Adipocyte (in vitro differentiated cells): ENCODE measurements around the gene SEC14L6.
"Not testable (repeated sequence)": the region's sequence is repeated elsewhere in the genome, so short reads cannot be mapped to it uniquely, and the experiment has no call there.

ENCODE experiments used
- DNase-seq: peaks from one replicate; pipeline ENCODE4 v3.0.0-alpha.2; 2015; ENCODE audit warnings: low read depth
- H3K27me3 ChIP-seq: replicated peaks from 2 replicates; pipeline ENCODE4 v1.7.0; 2013; ENCODE audit warnings: mild to moderate bottlenecking, low read length, moderate library complexity; ENCODE audit not compliant: control insufficient read depth, insufficient read depth
- H3K36me3 ChIP-seq: 2 replicates; pipeline ENCODE4 v1.7.0; 2013; ENCODE audit warnings: low read length, mild to moderate bottlenecking, moderate library complexity; ENCODE audit not compliant: control insufficient read depth, insufficient read depth, severe bottlenecking
- H3K4me1 ChIP-seq: 2 replicates; pipeline ENCODE4 v1.7.0; 2013; ENCODE audit warnings: mild to moderate bottlenecking, low read length, moderate library complexity; ENCODE audit not compliant: control insufficient read depth, insufficient read depth
- H3K4me3 ChIP-seq: 2 replicates; pipeline ENCODE4 v1.7.0; 2013; ENCODE audit warnings: mild to moderate bottlenecking, low read length, moderate library complexity
- H3K9ac ChIP-seq: 2 replicates; pipeline ENCODE4 v1.7.0; 2013; ENCODE audit warnings: mild to moderate bottlenecking, low read length, moderate library complexity
- H3K9me3 ChIP-seq: 2 replicates; pipeline ENCODE4 v1.7.0; 2013; ENCODE audit warnings: mild to moderate bottlenecking, low read length, moderate library complexity; ENCODE audit not compliant: control insufficient read depth

SEC14L6 gene

DNA sequence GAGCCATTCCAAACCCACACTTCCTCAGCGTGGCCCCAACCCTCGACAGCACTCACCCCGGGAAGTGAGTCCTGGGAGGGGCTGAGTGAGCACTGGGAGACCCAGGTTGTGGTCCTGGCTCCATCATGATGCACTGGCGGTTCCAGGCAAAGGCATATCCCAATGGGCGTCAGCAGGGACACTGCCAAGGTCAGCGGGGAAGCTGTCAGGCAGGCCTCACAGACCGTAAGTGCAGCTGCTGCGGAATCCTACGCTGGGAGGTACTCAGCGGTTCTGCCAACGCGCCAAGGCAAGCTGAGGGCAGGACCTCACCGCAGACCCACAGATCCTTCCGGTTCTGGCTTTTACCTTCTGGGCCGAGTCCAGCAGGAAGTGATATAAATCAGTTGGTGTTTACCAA, 29.3 kb upstream of the SEC14L6 start:
- peaks cover 54% of the 10 kb centered on the region for H3K36me3 ChIP-seq
- H3K4me1 ChIP-seq, result peaks cover 7% of the 10 kb centered on the region
- H3K9me3 ChIP-seq, result no peaks in the 10 kb centered on the region
- DNase-seq, result no peak
- no peak overlapping the region for H3K4me3 ChIP-seq
- peaks cover 11% of the 10 kb centered on the region for H3K27me3 ChIP-seq
- no peak overlapping the region for H3K9ac ChIP-seq

DNA sequence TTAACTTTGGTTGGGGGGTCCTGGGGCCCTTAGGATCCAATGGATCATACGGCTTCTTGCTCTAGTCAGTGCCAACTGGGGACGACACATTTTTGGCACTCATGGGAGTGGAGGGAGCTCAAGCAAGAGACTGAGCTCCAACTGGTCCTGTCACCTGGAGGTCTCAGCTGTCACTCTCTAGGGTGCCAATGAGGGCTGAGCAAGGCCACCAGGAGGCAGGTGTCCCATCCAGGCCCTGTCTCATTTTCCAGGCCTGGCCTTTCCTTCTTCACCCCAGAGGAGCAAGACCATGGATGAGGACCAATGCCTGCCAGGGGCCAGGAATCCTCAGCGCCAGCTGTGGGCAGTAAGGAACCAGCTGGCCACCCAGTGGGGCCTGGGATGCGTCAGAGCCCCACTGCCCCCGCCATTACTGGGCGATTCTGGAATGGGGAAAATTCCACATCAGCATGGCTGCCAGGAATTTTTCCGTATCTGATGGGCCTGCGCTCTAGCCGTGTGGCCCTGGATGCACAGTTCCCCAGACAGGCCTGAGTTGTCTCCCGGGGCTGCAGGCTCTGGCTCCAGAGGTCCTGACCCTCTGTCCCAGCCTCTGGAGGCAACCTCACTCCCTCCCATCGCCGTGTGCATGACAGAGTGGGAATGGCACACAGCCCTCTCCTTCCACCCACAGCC, 28.6 kb upstream of the SEC14L6 start:
- DNase-seq, result no peak
- Histone ChIP-seq H3K4me1 (peaks cover 10% of the 10 kb centered on the region), H3K9ac (no peak overlapping the region), H3K9me3 (no peaks in the 10 kb centered on the region), H3K4me3 (no peak overlapping the region), H3K27me3 (peaks cover 11% of the 10 kb centered on the region), H3K36me3 (peaks cover 47% of the 10 kb centered on the region)

DNA sequence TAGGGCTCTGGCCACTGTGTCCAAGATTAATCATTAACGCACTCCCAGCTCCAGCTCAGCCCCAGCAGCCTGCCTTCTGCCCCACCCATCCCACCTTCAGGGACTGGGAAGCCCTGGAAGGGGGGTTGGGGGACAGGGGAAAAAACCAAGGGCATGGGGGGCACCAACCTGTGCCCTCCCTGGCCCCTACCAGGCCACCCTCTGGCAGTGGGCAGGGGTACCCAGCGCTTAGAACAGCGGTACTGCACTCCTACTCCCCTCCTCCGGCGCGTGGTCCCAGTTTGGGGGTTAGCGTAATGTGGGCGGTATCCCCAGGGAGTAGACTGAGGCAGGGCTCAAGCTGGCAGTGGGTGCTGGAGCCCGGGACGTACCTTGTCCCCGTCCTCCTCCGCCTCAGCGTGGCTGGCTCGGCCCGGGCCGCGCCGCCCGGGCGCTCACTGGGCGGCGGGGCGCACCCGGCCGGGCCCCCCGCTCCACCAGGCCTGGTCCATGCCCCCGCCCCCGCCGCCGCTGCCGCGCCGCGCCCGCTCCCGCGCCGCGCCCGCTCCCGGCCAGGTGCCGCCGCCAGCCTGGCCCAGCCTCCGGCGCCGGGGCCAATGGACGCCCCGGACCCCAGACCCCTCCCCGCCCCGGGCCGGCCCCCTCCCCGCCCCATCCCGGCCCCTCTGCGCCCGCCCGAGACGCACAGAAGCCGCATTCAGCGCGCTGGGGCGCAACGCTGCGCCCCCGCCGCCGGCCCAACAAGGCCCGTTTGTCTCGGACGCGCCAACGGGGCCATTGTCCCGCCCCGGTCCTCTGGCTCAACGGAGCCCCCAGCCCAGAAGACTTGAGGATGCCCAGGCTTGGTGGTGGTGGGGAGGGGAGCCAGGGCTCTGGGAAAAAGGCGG, 27.8 kb upstream of the SEC14L6 start, which contains the start of gene GAL3ST1:
Gene GAL3ST1 (minus strand): TSS at position 571 of the 887 bp plus-strand sequence. CDS start 17,273 bp downstream, outside the sequence.
- no peak within 1 kb of the TSS for H3K4me3 ChIP-seq
- no peaks in the 10 kb centered on the region for H3K9me3 ChIP-seq
- peaks cover 10% of the 10 kb centered on the region for H3K4me1 ChIP-seq
- no peak for DNase-seq
- H3K27me3 ChIP-seq, result peaks cover 11% of the 10 kb centered on the region
- peaks cover 39% of the 10 kb centered on the region for H3K36me3 ChIP-seq
- no peak within 1 kb of the TSS for H3K9ac ChIP-seq

DNA sequence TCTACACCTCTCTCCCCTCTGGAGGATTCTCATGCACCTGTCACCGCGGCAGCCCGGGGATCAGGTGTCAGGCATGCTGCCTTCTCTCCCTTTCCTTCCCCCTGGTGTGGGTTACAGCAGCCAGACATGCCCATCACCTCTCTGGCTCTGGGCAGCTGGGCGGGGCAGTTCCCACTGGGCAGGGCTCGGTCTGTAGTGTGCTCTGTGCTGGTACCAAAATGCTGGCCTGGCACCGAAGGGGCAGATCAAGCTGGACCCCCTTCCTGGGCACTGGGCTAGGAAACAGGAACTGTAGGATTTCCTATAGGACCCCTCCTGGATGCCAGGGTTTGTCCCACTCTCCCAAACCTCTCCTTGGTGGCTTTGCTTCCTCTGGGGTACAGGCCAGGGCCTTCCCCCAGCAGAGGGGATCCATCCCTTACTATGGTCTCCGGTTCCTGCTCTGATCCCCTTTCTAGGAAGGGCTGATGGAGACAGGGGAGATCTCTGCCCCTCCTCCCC, 27.1 kb upstream of the SEC14L6 start:
- H3K36me3 ChIP-seq, result peaks cover 32% of the 10 kb centered on the region
- no peak for DNase-seq
- H3K4me3 ChIP-seq, result no peak overlapping the region

DNA sequence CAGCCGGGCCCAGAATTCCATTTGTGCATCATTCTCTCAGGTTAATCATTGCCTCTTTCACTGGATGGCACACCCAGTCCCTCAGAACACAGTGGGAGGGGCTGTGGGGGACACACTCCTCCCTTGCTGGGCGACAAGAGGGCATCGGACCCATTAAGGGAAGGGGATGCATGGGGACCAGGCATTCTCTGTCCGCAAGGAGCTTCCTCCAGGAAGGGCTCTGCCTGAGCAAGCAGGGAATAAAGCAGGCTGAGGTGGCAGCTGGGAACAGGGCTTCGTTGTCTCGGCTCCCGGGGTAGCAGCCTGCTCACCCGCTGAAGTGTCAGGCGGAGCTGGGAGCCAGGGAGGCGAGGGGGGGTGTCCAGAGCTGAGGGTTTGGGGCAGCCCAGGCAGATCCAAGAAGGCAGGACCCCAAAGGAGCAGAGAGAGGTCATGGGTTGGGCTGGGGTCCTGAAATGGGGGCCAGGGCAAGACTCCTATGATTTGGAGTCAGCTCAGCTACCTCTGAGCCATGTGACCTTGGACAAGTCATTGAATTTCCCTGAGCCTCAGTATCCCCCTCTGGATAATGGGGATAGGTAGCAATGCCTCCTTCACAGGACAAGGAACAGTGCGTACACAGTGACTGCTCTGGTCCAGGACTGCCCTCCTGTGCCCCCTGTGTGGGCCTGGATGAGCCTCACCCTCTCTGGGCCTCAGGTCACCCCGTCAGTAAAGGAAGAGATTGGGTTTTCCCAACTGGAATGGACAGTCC, 26.5 kb upstream of the SEC14L6 start:
- Histone ChIP-seq H3K4me3 (no peak overlapping the region), H3K9me3 (no peaks in the 10 kb centered on the region), H3K27me3 (peaks cover 18% of the 10 kb centered on the region), H3K36me3 (peaks cover 25% of the 10 kb centered on the region), H3K4me1 (peaks cover 10% of the 10 kb centered on the region), H3K9ac (no peak overlapping the region)
- no peak for DNase-seq

More for the DNA sequence above, 27.1 kb upstream of the SEC14L6 start:
- Histone ChIP-seq H3K9ac (no peak overlapping the region), H3K4me1 (peaks cover 10% of the 10 kb centered on the region), H3K27me3 (peaks cover 11% of the 10 kb centered on the region), H3K9me3 (no peaks in the 10 kb centered on the region)

DNA sequence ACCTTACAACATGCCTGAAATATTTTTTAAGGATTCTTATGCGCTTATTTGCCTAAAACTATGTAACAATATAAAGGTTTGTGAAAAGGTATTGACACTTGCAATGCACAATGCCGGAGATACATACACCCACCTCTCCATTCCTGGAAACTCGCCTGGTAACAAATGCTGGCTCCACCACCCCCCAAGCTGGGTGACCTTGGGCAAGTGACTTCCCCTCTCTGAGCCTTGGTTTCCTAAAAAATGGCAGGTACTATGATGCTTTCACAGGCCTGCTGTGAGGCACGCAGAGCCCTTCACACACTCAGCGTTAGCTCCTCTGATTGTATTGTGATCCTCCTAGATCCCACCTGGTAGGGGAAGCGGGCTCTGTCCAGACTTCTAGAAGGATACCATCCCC, 25.7 kb upstream of the SEC14L6 start:
- H3K9me3 ChIP-seq, result no peaks in the 10 kb centered on the region
- H3K9ac ChIP-seq, result no peak overlapping the region
- DNase-seq, result no peak
- peaks cover 10% of the 10 kb centered on the region for H3K4me1 ChIP-seq
- H3K4me3 ChIP-seq, result no peak overlapping the region
- peaks cover 20% of the 10 kb centered on the region for H3K27me3 ChIP-seq
- peaks cover 17% of the 10 kb centered on the region for H3K36me3 ChIP-seq

DNA sequence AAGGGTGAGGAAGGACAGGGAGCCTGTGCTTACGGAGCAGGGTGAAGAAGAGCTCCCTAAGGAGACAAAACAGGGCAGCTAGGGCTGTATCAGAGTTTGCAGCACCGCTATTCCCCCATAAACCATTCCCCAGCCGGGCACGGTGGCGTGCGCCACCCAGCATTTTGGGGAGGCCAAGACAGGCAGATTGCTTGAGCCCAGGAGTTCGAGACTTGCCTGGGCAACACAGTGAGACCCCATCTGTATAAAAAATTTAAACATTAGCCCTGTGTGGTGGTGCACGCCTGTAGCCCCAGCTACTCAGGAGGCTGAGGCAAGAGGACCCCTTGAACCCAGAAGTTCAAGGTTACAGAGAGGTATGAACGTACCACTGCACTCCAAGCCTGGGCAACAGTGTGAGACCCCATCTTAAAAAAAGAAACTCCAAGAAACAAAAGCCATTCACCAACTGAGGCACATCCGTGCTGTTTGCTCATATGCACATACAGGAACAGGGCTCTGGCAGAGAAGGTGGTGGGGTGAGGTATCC, 23.2 kb upstream of the SEC14L6 start:
- Histone ChIP-seq H3K9ac (no peak overlapping the region), H3K9me3 (no peaks in the 10 kb centered on the region), H3K27me3 (peaks cover 32% of the 10 kb centered on the region), H3K4me3 (no peak overlapping the region), H3K4me1 (peaks cover 7% of the 10 kb centered on the region), H3K36me3 (no peaks in the 10 kb centered on the region)
- DNase-seq, result no peak

DNA sequence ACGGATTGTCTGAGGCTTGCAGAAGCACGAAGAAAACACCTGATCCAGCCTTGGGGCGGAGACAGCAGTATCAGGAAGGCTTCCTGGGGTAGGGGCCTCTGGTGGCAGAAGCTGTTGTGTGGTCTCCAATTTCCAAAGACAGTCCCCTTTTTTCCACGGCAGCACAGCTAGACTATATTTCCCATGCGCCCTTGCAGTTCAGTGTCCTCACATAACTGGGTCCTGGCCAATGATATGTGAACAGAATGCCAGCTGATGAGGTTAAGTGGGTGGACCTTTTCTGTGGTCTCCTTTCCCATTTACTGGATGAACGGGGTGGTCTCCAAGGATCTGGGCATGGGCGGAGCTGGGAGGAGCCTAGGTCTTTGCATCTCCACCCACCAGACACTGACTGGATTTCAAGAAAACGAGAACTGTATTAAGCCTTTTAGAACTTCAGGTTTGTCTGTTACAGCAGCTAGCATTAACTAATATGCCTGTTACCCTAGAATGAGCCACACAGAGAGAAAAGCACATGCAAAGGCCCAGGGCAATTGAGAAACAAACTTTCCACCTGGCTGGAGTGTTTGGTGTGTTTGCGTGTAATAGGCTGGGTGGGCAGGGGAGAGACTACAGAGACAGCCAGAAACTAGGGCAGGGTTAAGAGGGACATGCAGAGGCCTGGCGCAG, 21.7 kb upstream of the SEC14L6 start:
- no peak for DNase-seq
- H3K4me3 ChIP-seq, result no peak overlapping the region
- peaks cover 7% of the 10 kb centered on the region for H3K4me1 ChIP-seq
- H3K9ac ChIP-seq, result no peak overlapping the region
- H3K36me3 ChIP-seq, result no peaks in the 10 kb centered on the region
- H3K9me3 ChIP-seq, result no peaks in the 10 kb centered on the region
- H3K27me3 ChIP-seq, result peaks cover 37% of the 10 kb centered on the region

DNA sequence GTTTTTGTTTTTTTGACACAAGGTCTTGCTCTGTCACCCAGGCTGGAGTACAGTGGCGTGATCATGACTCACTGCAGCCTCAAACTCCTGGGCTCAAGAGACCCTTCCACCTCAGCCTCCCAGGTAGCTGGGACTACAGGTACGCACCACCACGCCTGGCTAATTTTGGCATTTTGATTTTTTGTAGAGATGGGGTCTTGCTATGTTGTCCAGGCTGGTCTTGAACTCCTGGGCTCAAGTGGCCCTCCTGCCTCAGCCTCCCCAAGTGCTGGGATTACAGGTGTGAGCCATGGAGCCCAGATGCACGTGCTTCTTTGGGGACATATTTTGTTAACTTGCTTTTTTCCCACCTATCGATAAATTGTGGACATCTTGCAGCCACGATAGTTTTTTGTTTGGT, 20.7 kb upstream of the SEC14L6 start:
- H3K27me3 ChIP-seq, result peaks cover 39% of the 10 kb centered on the region
- H3K4me3 ChIP-seq, H3K9me3 ChIP-seq, H3K9ac ChIP-seq, DNase-seq, H3K4me1 ChIP-seq, H3K36me3 ChIP-seq: not testable (repeated sequence)

DNA sequence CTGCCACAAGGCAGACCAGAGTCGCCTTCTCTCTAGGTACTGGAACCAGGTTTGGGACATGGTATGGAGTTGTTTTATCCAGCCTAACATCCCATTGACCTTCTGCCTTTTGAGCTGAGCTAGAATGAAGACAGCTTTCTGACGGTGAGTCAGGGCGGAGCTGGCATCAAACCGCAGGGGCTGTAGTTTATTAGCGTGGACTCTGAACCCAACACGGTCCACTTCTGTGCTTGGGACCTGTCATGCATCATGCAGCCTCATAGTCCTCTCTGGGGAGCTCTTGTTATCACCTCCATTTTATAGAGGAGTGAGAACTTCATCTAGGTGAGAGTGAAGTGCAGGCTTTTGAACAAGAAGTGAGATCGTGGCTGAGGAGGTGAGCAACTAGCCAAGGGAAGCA, 19.6 kb upstream of the SEC14L6 start:
- Histone ChIP-seq H3K4me3 (no peak overlapping the region), H3K36me3 (no peaks in the 10 kb centered on the region), H3K4me1 (peaks cover 6% of the 10 kb centered on the region), H3K9ac (no peak overlapping the region), H3K9me3 (no peaks in the 10 kb centered on the region), H3K27me3 (peaks cover 43% of the 10 kb centered on the region)
- no peak for DNase-seq
